Karpas-422 (cell line): Measurements from ENCODE around the gene CEP120. TPM values are rescaled to one million over a fixed set of nuclear protein-coding genes. Genes with fewer than 3 reads are reported as not detected.

Experiments
- DNase-seq: peaks from one replicate; pipeline ENCODE4 v3.0.0-alpha.2; 2015
- H2AFZ ChIP-seq: fragments of 200-600 bp; sonication (generic); 2 replicates; pipeline ENCODE4 v1.6.1; 2014; ENCODE audit warnings: antibody characterized with exemption, low read length, mixed read lengths
- H3K27ac ChIP-seq: fragments of 200-600 bp; sonication (generic); 2 replicates; pipeline ENCODE4 v1.5.1; 2014; ENCODE audit warnings: mild to moderate bottlenecking, low read length, moderate library complexity
- H3K27me3 ChIP-seq: fragments of 200-600 bp; sonication (generic); 2 replicates; pipeline ENCODE4 v1.6.1; 2014; ENCODE audit warnings: low read length, mixed read lengths
- H3K36me3 ChIP-seq: fragments of 200-600 bp; sonication (generic); 2 replicates; pipeline ENCODE4 v1.6.1; 2014; ENCODE audit warnings: low read length, mixed read lengths; ENCODE audit not compliant: insufficient read depth
- H3K4me1 ChIP-seq: fragments of 200-600 bp; sonication (generic); 2 replicates; pipeline ENCODE4 v1.6.1; 2014; ENCODE audit warnings: mild to moderate bottlenecking, low read length, mixed read lengths
- H3K4me2 ChIP-seq: fragments of 200-600 bp; sonication (generic); 2 replicates; pipeline ENCODE4 v1.6.1; 2014; ENCODE audit warnings: low read length, low read depth, mild to moderate bottlenecking; ENCODE audit not compliant: poor library complexity, severe bottlenecking
- H3K4me3 ChIP-seq: fragments of 200-600 bp; sonication (generic); 2 replicates; pipeline ENCODE4 v1.5.1; 2014; ENCODE audit warnings: mild to moderate bottlenecking, antibody characterized with exemption, low read length, mixed read lengths
- H3K79me2 ChIP-seq: fragments of 200-600 bp; sonication (generic); 2 replicates; pipeline ENCODE4 v1.6.1; 2014; ENCODE audit warnings: mild to moderate bottlenecking, low read length, mixed read lengths
- H3K9ac ChIP-seq: fragments of 200-600 bp; sonication (generic); 2 replicates; pipeline ENCODE4 v1.6.0; 2014; ENCODE audit warnings: low read length
- H3K9me2 ChIP-seq: fragments of 200-600 bp; sonication (generic), shearing (Covaris generic); replicated peaks from 2 replicates; pipeline ENCODE4 v1.6.0; 2014; ENCODE audit warnings: mild to moderate bottlenecking, low read length, moderate library complexity; ENCODE audit not compliant: insufficient read depth
- H3K9me3 ChIP-seq: fragments of 300-700, 200-600 bp; sonication (generic); 2 replicates; pipeline ENCODE4 v1.6.1; 2014; ENCODE audit warnings: low read length, mixed read lengths
- H4K20me1 ChIP-seq: fragments of 200-600 bp; sonication (generic); 2 replicates; pipeline ENCODE4 v1.6.1; 2014; ENCODE audit warnings: mild to moderate bottlenecking, antibody characterized with exemption, low read length, low read depth; ENCODE audit not compliant: insufficient read depth
- total RNA-seq: library from RNA; depleted of rRNA; stranded (reverse); fragments of >200 nt; shearing (Covaris generic); gene quantifications from 2 replicates; pipeline ENCODE4 v1.2.3, GENCODE V29; 2014; ENCODE audit warnings: low replicate concordance

The CEP120 gene
- total RNA-seq, 1 experiment from 2014 or later: 48.9 TPM

DNA sequence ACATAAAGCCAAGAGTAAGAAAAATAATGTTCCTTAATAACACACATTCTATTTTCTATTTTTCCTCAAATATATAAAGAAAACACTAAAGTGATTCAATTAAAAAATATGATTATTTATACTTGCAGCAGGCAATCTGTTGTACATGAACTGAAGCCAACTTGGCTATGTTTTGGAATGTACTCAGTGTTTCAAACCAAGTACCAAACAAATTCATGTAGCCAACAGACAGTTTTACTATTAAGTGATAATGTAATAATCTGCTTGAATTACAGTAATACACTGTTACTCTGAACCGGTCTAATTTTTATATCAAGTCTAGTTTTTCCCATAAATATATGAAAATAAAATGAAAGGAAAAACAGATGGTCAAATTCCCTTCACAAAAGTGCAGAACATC, 58.0 kb downstream of the CEP120 start:
- no peak for DNase-seq

DNA sequence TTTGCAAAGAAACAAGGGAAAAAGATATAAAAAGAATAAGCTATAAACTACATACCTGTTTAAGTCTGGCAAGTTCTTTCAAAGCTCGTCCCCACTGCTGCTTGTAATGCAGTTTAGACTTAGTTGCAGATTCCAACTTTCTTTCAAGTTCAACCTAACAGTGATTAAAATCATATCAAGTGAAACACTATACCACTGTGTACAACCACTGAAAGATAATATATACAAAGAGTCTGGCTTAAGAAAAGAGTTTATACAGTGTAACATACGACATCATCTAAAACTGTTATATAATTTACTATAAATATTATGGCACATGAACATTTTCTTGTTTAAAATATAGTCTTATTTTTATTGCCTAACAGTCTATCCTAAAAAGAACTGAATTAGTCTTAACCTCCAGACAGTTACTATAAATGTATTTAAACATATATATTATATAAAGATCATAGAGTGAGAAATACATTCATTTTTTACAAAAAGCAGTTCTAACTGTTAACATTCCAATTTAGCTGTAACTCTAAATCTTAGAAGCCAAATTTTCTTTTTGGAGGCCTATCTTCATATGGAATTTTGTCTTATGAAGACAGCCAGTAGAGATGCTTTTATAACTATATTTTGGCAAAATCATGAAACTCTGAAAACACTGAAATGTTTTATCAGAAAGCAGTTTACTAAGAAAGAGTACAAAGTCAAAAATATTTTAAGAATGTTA, 58.6 kb downstream of the CEP120 start:
- no peaks in the 10 kb centered on the region for H3K9me3 ChIP-seq
- H4K20me1 ChIP-seq: no peaks in the 10 kb centered on the region
- no peaks in the 10 kb centered on the region for H3K9me2 ChIP-seq
- H3K36me3 ChIP-seq: peaks cover 17% of the 10 kb centered on the region; the same call in 1 of the 2 replicates
- no peak overlapping the region for H3K4me3 ChIP-seq
- no peak for DNase-seq
- no peaks in the 10 kb centered on the region for H3K27me3 ChIP-seq
- no peak overlapping the region for H3K9ac ChIP-seq
- peak overlapping the region; percentile 46 for H3K4me2 ChIP-seq
- H2AFZ ChIP-seq: no peak overlapping the region
- H3K27ac ChIP-seq: peak overlapping the region; percentile 28; the same call in 1 of the 2 replicates
- H3K79me2 ChIP-seq: peaks cover 8% of the 10 kb centered on the region
- peaks cover 22% of the 10 kb centered on the region for H3K4me1 ChIP-seq

More for the DNA sequence above, 58.0 kb downstream of the CEP120 start:
- Histone ChIP-seq H3K9ac (no peak overlapping the region), H3K9me3 (no peaks in the 10 kb centered on the region), H3K4me2 (no peak overlapping the region), H2AFZ (no peak overlapping the region), H3K27ac (no peak overlapping the region), H4K20me1 (no peaks in the 10 kb centered on the region), H3K4me3 (no peak overlapping the region), H3K4me1 (peaks cover 16% of the 10 kb centered on the region), H3K9me2 (no peaks in the 10 kb centered on the region), H3K79me2 (peaks cover 7% of the 10 kb centered on the region), H3K36me3 (peaks cover 16% of the 10 kb centered on the region; the same call in 1 of the 2 replicates), H3K27me3 (no peaks in the 10 kb centered on the region)

- H3K9me2 ChIP-seq: no peaks in the 10 kb centered on the region; the same call in 1 of the 2 replicates
- no peak overlapping the region for H3K4me3 ChIP-seq
- H3K27me3 ChIP-seq: no peaks in the 10 kb centered on the region
- H4K20me1 ChIP-seq: no peaks in the 10 kb centered on the region
- H3K9ac ChIP-seq: no peak overlapping the region
- H3K4me1 ChIP-seq: peaks cover 28% of the 10 kb centered on the region
- no peak overlapping the region for H2AFZ ChIP-seq
- peaks cover 28% of the 10 kb centered on the region for H3K36me3 ChIP-seq
- no peak overlapping the region for H3K27ac ChIP-seq
- no peak overlapping the region for H3K4me2 ChIP-seq
- peaks cover 4% of the 10 kb centered on the region for H3K79me2 ChIP-seq
- H3K9me3 ChIP-seq: no peaks in the 10 kb centered on the region
- no peak for DNase-seq
These were observed 62.3 kb downstream of the CEP120 start for GRCh38 chr5:123360910-123361309.

DNA sequence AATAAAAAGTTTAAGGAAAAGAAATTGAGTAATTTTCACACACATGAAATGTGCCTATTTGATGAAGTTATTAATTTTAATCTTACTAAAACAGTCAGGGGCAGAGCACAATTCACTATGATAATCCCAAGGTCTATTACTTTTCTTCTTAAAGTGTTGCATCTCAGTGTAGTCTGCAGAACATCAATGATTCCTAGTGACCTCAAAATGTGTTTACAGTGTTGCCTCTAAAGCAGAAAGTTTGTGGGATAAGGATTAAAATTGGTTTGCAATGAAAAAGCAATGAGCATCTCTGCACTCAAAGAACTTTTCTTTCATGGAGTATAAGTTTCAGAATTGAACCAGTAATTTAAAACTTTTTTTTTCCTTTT, 63.0 kb downstream of the CEP120 start:
- DNase-seq: no peak
- Histone ChIP-seq H3K36me3 (peaks cover 28% of the 10 kb centered on the region), H3K4me1 (peaks cover 28% of the 10 kb centered on the region), H2AFZ (no peak overlapping the region), H3K79me2 (peaks cover 4% of the 10 kb centered on the region), H3K4me2 (peak overlapping the region; percentile 8), H3K9me2 (no peaks in the 10 kb centered on the region; the same call in 1 of the 2 replicates), H3K27me3 (no peaks in the 10 kb centered on the region), H4K20me1 (no peaks in the 10 kb centered on the region), H3K9ac (no peak overlapping the region), H3K4me3 (no peak overlapping the region), H3K27ac (peak overlapping the region; percentile 57), H3K9me3 (no peaks in the 10 kb centered on the region)

GRCh38 chr5:123359454-123360200, 63.6 kb downstream of the CEP120 start:
- Histone ChIP-seq H3K36me3 (peaks cover 28% of the 10 kb centered on the region), H3K27ac (peak overlapping the region; percentile 57), H4K20me1 (no peaks in the 10 kb centered on the region), H3K9me2 (no peaks in the 10 kb centered on the region; the same call in 1 of the 2 replicates), H3K79me2 (peaks cover 4% of the 10 kb centered on the region), H3K4me1 (peaks cover 24% of the 10 kb centered on the region), H2AFZ (no peak overlapping the region), H3K27me3 (no peaks in the 10 kb centered on the region), H3K9ac (no peak overlapping the region), H3K4me2 (peak overlapping the region; percentile 8), H3K9me3 (no peaks in the 10 kb centered on the region), H3K4me3 (no peak overlapping the region)
- DNase-seq: no peak

GRCh38 chr5:123358751-123359150, 64.5 kb downstream of the CEP120 start:
- H3K9ac ChIP-seq: no peak overlapping the region
- H2AFZ ChIP-seq: no peak overlapping the region
- H3K27ac ChIP-seq: 0 out of 2 replicates have a peak overlapping the region, but pooled peaks have one; percentile 57
- no peaks in the 10 kb centered on the region for H3K9me3 ChIP-seq
- H4K20me1 ChIP-seq: no peaks in the 10 kb centered on the region
- H3K79me2 ChIP-seq: peaks cover 4% of the 10 kb centered on the region
- peaks cover 17% of the 10 kb centered on the region for H3K4me1 ChIP-seq
- no peak overlapping the region for H3K4me3 ChIP-seq
- H3K27me3 ChIP-seq: no peaks in the 10 kb centered on the region
- H3K36me3 ChIP-seq: peaks cover 23% of the 10 kb centered on the region
- no peaks in the 10 kb centered on the region; the same call in 1 of the 2 replicates for H3K9me2 ChIP-seq
- DNase-seq: no peak
- no peak overlapping the region for H3K4me2 ChIP-seq

- Histone ChIP-seq H3K4me1 (peaks cover 17% of the 10 kb centered on the region), H3K4me2 (no peak overlapping the region), H4K20me1 (no peaks in the 10 kb centered on the region), H3K9me2 (no peaks in the 10 kb centered on the region; the same call in 1 of the 2 replicates), H3K79me2 (peaks cover 4% of the 10 kb centered on the region), H3K27ac (no peak overlapping the region), H3K27me3 (no peaks in the 10 kb centered on the region), H3K36me3 (peaks cover 23% of the 10 kb centered on the region), H2AFZ (no peak overlapping the region), H3K9me3 (no peaks in the 10 kb centered on the region), H3K9ac (no peak overlapping the region), H3K4me3 (no peak overlapping the region)
- DNase-seq: no peak
These were observed 64.9 kb downstream of the CEP120 start for GRCh38 chr5:123358304-123358703.

- Histone ChIP-seq H3K9me3 (no peaks in the 10 kb centered on the region), H2AFZ (no peak overlapping the region), H4K20me1 (no peaks in the 10 kb centered on the region), H3K4me2 (no peak overlapping the region), H3K36me3 (0 out of 2 replicates have a peak, but pooled peaks cover 1% of the 10 kb centered on the region), H3K27me3 (no peaks in the 10 kb centered on the region), H3K9ac (no peak overlapping the region), H3K4me1 (no peaks in the 10 kb centered on the region), H3K4me3 (no peak overlapping the region), H3K79me2 (no peaks in the 10 kb centered on the region), H3K27ac (no peak overlapping the region), H3K9me2 (no peaks in the 10 kb centered on the region)
- no peak for DNase-seq
These were observed 71.4 kb downstream of the CEP120 start for GRCh38 chr5:123351820-123352219.
